ENCODE results near the gene SLC38A11. TPM values are rescaled to one million over a fixed set of nuclear protein-coding genes. Genes with fewer than 3 reads are reported as not detected.
"Not testable (repeated sequence)": the region's sequence is repeated elsewhere in the genome, so short reads cannot be mapped to it uniquely, and the experiment has no call there.

SLC38A11 gene, protein sequence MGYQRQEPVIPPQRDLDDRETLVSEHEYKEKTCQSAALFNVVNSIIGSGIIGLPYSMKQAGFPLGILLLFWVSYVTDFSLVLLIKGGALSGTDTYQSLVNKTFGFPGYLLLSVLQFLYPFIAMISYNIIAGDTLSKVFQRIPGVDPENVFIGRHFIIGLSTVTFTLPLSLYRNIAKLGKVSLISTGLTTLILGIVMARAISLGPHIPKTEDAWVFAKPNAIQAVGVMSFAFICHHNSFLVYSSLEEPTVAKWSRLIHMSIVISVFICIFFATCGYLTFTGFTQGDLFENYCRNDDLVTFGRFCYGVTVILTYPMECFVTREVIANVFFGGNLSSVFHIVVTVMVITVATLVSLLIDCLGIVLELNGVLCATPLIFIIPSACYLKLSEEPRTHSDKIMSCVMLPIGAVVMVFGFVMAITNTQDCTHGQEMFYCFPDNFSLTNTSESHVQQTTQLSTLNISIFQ
- total RNA-seq: not detected in 2 replicates

DNA sequence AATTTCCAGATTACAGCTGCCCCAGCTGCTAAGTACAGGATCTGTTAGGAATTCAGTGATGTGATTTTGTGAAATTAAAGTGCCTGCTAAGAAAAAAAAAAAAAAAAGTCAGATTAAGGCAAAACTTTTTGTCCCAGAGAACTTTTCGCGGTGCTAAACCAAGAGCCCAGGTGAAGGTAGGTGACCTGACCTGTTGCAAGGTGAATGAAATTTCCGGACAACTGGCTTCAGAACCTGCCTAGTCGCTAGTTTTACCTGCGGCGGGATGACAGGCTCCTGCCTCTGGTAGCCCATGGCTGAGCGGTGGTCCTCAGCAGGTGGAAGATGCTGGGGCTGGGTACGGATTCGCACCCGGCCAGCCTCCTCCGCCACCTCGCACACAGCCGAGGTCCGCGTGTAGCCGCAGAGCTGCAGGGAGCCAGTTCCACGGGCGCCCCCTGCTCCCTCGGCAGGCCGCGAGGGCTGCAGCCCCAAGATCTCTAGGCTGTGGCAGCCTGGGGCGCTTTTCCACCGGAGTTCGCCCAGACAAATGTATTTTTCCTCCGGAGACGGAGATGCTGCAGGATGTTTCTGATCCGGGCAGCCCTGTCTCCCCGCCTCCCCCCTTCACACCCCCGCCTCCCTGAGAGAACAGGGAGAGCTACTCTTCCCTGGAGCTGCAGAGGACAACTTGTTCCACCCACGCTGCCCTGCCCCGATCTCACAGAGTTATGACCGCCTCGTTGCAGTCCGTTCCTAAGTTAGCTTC, at the start of gene SLC38A11:
SLC38A11 (minus strand) TSS at position 572 of the 748 bp plus-strand sequence; CDS start at position 294, 278 bp downstream.
- DNase-seq: peak; percentile 6

DNA sequence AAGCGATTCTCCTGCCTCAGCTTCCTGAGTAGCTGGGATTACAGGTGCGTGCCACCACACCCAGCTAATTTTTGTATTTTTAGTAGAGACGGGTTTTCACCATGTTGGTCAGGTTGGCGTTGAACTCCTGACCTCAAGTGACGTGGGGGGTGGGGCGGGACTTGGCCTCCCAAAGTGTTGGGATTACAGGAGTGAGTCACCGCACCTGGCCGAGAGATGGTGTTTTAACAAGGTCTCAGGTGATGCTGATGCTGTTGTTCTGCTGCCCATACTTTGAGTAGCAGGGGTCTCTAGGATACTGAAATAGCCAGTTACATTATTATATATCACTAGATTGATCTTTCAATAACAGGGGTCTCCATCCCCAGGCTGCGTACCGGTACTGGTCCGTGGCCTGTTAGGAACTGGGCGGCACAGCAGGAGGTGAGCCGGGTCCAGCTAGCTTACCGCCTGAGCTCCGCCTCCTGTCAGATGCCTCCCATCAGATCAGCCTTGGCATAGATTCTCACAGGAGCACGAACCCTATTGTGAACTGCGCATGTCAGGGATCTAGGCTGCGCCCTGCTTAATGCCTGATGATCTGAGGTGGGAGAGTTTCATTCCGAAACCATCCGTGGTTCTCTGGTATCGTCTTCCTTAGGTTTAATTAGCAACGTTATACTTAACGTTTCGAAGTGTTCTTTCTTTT, 48.3 kb upstream of the SLC38A11 start:
- no peak for DNase-seq

DNA sequence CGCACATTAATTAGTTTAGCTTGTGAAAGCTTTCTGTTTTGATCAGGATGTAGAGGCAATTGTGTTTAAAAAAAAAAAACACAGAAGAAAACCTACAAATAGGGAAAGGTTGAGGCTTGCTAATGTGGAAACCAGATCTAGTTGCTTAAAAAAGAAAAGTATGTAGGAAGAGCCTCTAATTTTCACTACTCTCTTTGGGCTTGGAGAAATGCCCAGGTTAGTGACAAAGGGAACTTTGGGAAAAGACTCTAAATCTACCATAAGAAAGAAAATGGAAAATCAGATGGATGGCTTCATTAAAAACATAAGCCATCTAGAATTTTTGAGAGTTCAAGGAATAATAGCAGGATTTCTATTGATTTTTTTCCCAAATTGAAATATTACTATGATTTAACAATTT, 47.3 kb upstream of the SLC38A11 start:
- DNase-seq: no peak

DNA sequence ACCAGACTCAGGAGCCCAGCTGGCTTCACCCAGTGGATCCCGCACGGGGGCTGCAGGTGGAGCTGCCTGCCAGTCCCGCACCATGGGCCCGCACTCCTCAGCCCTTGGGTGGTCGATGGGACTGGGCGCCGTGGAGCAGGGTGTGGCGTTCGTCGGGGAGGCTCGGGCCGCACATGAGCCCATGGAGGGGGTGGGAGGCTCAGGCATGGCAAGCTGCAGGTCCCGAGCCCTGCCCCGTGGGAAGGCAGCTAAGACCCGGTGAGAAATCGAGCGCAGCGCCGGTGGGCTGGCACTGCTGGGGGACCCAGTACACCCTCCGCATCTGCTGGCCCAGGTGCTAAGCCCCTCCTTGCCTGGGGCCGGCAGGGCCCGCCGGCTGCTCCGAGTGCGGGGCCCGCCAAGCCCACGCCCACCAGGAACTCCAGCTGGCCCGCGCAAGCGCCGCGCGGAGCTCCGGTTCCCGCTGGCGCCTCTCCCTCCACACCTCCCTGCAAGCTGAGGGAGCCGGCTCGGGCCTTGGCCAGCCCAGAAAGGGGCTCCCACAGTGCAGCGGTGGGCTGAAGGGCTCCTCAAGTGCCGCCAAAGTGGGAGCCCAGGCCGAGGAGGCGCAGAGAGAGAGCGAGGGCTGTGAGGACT, 39.5 kb upstream of the SLC38A11 start:
- DNase-seq: not testable (repeated sequence)

DNA sequence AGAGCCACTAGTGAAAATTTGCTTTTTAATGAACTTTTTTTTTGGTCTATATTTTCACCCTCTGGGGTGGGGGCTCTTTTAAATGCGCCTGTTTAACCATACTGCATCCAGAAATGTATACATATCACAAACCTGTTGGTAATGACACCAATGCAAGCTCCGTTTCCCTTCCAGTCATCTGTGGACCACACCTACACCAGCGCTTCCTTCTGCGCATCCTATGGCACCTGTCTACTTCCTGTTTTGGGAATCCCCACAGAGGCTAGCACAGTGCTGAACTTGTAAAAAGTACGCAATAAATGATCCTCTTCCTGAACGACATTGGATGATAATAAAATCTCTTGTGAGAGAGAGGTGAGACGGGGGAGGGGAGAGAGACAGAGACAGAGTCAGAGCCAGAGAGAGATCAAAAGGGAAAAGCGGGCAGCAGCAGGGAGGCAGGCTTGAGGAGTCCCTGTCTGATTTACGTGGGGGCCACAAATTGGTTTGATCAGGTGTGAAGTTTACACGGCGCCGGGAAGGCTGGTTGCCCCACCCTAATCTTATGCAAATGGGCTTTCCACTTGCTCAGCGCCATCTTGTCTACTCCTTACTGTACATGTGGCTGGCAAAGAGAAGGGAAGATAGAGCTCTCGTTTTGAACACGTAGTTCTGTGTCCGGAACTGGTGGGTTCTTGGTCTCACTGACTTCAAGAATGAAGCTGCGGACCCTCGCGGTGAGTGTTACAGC, 38.1 kb upstream of the SLC38A11 start:
- DNase-seq: no peak

DNA sequence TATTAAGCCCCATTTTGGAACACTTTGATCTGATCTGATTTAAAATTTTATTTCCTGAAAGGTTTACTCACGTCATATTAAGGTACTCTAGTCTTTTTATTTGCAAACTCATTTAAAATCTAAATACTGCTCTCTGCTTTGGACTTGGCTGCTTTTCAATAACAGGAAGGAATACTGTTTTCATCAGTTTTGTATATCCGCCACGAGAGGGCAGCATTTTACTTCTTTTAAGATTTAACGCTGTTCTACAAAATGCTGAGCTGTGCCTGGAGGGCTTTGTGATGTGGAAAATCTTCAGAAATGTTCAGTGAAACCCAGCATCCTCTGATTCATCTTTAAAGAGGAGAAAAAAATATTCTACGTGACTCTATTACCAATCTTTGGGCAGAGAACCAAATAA, 37.5 kb upstream of the SLC38A11 start:
- DNase-seq: peak; percentile 87

DNA sequence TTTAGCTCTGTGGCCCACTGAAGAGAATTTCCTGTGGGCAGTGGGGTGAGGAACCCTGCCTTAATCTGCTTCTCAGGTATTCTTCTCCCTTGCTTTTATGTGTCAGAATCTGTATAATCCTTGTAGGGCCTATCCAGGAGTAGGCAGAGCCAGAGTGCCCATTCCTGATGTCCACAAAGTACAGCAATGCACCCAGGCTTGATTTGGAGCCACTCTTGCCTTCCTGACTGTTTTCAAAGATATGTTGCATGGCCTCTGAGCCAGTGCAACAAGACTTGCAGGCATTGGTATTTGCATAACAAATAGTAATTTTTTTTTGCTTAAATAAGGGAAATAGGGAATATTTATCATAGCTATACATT, 36.7 kb upstream of the SLC38A11 start:
- not testable (repeated sequence) for DNase-seq

DNA sequence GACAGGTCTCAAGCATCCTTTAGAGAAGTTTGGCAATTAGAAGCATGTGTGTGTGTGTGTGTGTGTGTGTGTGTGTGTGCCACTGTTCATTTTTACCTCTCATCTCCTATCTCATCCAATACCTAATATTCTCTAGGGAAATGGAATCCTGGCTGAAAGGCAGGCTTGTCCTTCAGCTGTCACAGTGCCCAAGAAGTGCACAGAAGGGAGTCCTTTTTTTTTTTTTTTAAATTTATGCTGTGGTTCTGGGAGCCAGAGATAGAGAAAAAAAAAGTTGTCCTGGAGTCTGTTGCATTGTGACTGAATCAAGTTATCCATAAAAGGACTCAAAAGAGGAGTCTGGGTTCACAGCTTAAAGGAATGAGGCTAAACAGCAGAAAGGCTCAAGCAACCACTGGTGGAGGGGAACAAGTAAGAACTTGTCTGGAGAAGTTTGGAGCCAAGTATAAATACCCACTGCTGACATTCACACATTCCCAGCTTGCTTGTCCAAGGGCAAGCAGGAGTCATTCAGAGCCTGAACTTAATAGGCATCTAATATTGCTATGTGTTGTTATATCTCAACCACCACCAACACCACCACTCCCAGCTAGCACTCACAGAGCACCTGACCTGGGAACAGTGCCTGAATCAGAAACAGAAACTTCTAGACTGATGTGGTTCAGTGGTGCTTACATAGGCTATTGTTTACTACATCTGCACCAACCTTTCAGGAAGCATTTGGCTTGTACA, 36.2 kb upstream of the SLC38A11 start:
- DNase-seq: peak; percentile 6

DNA sequence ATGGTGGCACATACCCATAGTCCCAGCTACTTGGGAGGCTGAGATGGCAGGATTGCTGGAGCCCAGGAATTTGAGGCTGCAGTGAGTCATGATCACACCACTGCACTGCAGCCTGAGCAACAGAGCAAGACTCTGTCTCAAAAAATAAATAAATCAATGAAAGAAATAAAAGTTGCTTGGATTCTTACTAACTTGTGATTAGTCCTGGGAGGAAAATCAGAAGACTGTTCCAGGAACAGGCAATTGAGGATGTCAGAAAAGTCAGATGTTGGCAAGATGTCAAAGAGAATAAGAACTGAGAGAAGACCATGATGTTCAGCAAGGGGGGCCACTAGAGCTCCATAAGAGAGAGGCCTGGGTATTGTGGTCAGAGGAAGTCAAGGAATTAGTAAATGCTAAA, 35.6 kb upstream of the SLC38A11 start:
- DNase-seq: not testable (repeated sequence)

DNA sequence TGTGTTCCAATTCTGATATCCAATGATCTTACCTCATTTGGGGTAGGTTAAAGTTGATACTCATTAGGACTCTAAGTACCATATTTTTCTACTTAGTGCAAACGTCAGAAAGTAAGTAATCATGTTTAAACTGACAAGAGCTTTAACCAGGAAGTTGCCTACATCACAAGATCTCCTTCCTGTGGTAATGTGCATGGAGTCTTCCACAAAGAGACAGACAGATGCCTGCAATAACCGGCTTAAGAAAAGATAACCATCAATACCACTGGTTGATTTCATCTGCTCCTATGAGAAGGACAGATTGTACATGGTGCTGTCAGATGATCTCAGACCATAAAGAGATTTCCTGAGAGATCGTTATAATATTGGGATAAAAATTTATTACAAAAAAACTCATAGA, 33.5 kb upstream of the SLC38A11 start:
- DNase-seq: not testable (repeated sequence)

DNA sequence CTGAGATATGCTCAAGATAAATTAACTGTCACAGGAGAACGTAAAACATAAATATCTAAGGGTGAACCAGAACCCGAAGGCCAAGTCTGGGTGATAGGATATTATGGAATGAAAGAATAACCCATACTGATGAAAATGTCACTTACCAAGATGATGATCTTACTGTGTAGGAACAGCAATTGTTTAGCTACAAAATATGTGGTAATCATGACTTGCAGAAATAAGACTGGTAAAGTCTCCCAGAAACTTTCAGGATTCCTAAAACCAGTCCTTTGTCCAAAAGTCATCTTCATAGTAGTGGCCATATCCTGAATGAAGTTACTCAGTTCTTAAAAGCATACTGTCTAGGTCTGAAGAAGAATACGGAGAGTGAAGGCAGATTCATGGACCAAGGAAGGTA, 30.7 kb upstream of the SLC38A11 start:
- not testable (repeated sequence) for DNase-seq

DNA sequence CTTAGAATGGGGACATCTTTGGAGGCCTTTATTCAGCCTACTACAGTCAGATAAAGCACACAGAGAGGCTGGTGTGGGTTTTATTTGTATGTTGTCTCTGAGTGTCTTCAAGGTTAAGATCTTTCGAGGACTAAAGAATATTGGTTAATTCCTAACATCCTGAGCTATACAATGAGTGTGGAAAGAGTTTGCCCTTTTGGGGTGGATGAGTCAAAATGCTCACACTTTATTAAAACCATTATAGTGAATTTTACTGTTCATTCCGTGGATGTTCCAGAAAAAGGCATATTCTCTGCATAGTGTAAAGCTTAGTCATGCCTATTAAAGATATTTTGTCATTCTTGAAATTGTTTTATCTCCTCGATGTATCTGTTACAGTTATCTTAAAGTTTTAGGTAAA, 29.1 kb upstream of the SLC38A11 start:
- DNase-seq: no peak

DNA sequence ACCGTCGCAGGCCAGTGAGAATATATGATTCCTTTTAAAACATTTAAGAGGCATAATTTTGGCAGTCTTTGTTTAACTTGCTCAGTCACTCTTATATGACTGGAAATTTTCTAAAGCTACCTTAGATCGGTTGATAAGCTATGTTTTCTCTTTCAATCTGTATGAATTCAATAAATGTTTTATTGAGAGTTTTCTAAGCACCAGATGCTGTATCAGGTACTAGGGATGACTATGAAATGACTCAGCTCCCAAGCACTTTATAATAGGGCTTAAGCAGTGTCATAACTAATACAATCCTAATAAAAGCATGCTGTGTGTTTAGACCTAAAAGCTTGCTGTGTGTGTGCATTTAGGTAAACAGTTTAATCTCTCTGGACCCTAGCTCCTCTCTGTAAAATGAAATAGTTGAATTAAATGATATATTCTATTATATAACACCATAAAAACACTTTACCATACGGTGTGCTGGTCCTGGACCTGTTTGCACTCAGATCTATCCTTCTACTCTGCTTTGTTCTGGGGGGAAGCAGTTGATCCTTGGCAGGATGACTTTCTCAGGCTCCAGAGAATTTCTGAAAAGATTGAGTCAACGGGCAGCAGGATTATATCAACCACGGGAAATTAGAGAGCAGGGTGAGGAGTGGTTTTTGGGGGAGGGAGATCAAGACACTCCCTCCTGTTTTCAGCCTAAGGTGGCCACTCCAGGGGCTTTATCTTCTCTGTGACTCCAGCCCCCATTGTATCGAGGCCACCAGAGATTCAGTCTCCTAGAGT, 26.1 kb upstream of the SLC38A11 start:
- peak; percentile 14 for DNase-seq

DNA sequence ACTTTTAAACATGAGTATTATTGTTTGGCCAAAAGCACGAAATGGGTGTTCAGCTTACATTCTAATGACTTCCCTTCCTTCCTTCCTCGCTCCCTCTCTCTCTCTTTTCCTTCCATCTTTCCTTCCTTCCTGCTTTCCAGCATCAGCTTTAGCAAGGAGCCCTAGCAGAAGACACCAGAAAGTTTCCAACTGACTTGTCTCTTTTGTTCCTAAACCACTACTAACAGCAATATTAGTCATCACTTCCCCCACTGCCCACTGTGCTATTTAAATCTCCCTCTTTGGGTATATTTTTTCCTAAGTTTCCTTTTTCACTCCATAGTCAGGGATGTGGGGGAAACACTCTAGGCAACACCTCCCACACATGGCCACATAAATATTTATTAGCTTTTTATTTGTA, 25.4 kb upstream of the SLC38A11 start:
- peak; percentile 21 for DNase-seq

DNA sequence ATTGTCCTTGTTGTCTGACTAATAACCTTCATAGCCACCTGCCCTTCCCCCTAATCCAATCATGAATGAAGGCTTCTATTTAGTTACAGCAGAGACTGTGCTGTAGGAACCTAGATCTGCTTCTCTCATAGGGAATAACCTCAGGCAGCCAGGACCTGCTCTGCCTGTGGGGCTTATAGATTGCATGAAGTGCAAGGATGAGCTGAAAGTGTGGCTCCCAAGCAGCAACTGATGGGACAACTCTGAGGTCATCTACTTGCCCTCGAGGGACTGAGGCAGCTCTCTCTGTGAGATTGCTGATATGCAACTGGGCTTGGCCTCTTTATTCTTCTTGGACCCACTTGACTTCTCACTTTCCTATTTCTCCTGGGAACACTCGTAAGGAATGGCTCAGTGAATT, 23.8 kb upstream of the SLC38A11 start:
- no peak for DNase-seq

DNA sequence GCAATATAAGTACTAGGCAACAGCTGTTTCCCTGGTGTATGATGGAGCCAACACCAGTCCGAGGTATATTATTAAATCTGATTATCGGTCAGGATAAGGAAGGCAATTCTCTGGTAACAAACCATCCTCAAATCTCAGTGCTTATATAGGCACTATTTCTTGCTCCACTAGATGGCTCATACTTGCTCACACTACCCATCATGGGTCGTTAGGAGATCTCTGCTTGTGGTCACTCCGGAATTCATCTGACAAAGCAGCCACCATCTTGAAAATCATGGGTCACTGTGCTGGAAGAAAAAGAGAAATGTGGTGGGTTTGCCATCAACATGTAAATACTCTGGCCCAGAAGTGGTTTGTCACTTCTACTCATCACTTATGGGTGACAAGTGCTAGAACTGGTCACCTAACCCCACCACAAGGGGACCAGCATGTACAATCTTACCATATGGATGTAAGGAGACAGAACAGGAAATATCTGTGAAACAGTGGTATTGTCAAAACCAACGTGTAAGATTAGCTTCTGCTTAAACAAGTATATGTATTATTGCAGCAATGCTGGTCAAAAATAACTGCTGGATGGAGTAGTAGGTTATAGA, 21.6 kb upstream of the SLC38A11 start:
- not testable (repeated sequence) for DNase-seq

DNA sequence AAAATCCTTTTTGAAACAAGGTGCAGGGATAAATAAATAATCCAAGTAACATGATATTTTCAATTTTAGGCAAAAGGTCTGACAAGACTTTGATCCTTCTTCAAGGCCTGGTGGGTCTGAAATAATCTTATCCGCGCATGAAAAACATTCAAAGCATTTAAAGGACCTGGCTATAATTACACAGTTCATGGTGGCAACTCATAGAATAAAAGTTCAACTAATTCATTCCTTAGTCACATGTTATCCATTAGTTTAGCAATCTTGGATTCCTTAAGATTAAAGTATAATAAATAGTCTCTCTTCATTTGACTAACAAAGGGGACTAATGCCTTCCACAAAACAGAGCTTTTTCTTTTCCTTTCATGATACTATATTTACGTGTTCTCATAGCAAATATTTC, 21.0 kb upstream of the SLC38A11 start:
- no peak for DNase-seq

DNA sequence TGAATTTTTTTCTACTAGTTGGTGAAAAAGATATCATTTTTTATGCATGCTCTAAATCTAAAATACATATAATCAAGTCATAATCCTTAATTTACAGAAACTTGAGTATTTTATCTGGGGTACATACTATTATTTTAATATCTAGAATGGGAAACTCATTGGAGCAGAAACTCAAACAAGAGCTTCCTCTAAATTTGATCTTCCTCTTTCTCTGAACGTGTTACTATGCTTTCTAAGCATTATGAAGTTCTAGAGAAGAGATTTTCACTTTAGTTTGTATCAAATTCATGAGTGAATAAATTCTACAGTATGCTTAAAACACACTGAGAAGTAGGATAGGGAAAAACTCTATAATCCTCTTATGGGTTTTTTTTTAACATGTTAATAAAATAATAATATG, 20.6 kb upstream of the SLC38A11 start:
- DNase-seq: no peak

DNA sequence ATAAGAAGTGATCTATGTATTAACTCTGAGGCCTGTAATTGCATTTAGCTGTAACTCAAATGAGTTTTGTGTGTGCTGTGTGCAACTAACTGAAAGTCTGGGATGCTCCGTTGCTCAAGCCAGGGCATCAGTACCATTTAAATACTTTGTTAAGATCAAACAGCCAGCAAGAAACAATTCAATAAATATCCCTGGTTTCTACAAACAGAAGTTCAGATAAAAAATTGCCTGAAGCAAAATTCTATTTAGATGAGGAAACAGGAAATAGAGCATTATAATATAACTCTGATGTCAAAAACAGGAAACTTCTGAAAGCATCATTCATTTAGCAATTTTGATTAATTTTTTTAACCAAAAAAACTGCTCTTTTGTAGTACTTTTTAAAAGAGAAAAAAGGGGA, 18.9 kb upstream of the SLC38A11 start:
- DNase-seq: no peak

DNA sequence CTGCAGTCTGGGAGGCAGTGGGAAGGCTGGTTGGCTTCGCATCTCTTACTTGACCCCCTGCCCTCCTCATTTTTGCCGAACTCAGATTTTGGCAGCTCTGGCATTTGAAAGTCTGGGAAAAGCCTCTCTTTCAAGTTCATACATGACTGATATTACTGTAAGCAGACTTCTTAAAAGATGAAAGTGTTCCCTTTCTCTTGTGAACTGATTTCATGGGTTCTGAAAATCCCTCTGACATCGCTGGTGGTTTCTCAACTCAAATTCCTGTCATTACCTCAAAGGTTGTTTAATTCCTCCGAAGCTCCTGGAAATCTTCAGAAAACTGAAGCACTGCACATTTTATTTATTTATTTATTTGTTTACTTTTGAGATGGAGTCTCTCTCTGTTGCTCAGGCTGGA, 16.9 kb upstream of the SLC38A11 start:
- no peak for DNase-seq

Measured in dermis blood vessel endothelial cell (primary cell).